Brain pericyte (primary cell): Measurements from ENCODE around the gene TNFSF9.
"Not testable (repeated sequence)": the region's sequence is repeated elsewhere in the genome, so short reads cannot be mapped to it uniquely, and the experiment has no call there.

Source experiments
- DNase-seq: peaks from one replicate; pipeline ENCODE4 v3.0.0-alpha.2; 2012; ENCODE audit warnings: low read depth, low spot score

The TNFSF9 gene

DNA sequence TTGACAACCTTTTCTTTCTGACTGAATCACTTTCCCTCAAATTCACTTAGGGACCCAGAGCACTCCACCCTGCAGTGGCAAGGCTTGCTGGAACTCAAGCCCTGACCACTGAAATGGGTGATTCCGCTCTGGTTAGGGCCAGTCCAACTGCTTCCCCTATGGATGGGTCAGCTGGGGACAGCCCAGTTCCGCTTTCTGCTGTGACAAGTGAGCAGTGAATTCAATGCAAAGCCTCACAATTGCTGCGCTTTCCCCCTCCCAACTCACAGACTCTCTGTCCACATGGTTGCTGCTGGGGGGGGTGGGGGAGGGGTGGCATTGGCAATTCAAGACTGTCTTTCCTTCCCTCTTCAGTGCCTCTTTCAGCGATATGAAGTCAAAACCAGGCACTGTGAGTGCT is 41.4 kb downstream of the TNFSF9 start:
- DNase-seq: no peak

DNA sequence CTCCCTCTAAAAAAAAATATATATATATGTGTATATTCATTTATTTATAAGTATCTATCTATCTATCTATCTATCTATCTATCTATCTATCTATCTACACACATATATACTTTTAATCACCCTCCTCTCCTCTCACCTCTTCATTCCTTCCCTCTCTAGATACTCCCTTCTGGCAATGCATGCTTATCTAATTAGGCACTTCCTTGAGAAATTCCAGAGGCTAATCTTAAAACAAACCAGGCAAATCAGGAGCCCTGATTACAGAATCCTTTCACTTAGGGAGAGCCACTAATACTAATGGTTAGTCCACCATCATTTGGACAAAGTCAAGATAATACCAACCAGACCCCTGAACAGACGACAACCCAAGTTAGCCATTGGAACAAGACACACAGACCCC is 42.5 kb downstream of the TNFSF9 start:
- DNase-seq: no peak

DNA sequence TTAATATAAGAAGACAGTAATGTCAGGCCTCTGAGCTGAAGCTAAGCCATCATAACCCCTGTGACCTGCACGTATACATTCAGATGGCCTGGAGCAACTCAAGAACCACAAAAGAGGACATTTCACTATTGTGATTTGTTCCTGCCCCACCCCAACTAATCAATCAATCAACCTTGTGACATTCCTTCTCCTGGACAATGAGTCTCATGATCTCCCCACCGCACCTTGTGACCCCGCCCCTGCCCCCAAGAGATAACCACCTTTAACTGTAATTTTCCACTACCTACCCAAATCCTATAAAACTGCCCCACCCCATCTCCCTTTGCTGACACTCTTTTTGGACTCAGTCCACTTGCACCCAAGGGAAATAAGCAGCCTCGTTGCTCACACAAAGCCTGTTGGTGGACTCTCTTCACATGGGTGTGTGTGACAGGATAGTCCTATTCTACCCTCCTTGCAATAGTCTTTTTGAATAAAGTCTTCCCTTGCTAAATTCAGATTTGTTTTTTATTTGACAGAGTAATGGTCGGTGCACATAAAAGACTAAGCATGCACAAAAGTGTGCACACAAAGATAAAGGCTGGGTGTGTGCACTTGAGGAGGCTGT is 46.1 kb downstream of the TNFSF9 start:
- DNase-seq: no peak

DNA sequence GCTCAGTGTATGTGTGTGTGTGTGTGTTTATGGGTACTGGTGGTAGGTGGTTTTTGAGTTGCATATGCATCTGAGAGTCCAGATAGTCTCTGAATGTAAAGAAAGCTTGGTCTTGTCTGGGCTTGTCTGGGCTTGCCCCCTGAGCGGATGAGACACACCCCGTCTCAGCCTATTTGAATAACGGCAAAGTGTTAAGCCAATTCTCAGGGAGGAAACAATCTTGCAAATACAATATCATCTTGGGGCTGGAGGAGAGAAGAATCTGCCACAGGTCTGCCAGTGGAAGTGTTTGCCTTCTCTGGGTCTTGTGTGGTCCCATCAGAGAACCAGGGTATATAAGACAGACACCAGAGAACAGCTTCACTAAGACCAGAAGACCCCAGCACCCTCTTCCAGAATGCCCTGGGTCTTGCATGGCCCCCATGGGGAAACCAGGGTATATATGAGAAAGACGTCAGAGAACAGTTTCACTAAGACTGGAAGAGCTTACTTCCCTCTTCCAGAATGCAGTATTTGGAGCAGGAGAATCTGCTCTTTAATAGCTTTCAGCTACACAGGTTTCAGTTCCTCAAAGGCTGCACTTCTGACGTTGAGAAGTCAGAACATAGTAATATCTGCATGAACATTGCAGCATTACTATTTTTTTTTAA is 46.8 kb downstream of the TNFSF9 start:
- DNase-seq: no peak

DNA sequence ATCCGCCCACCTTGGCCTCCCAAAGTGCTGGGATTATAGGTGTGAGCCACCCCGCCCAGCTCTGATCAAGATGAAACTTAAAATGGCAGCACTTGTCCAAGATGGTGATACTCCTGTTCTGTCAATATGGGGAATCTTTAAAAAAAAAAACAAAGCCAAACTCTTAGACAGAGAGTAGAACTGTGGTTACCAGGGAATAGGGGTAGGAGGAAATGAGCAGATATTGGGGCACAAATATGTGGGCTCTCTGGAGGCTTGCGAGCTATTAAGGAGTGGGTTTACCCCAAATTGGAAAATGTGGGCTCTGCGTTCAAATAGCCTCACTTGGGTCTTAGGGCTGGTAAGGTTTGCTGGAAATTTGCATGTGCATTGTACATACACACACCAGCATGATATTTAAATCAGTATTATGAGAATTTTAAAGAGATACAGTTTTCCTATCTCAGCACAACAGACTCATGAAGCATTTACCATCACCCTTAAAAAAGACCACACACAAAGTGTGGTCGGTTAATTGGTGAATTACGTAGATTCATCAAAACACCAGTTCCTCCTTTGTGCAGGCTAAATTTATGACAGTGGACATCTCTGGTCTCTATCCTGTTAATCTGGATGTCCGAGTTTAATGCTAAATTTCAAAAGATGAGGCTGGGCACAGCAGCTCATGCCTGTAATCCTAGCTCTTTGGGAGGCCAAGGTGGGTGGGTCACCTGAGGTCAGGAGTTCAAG is 48.8 kb downstream of the TNFSF9 start:
- DNase-seq: no peak

DNA sequence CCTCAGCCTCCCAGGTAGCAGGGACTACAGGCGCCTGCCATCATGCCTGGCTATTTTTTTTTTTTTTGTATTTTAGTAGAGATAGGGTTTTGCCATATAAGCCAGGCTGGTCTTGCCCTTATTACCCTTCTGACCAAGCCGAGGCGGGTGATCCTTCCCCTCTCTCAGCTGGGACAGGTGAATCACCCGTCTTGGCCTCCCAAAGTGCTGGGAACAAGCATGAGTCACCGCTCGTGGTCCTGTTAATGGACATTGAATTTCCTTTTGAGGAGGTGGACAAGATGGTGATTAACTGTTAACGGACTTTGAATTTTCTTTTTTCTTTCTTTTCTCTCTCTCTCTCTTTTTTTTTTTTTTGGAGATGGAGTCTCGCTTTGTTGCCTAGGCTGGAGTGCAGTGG is 49.5 kb downstream of the TNFSF9 start:
- DNase-seq: no peak

DNA sequence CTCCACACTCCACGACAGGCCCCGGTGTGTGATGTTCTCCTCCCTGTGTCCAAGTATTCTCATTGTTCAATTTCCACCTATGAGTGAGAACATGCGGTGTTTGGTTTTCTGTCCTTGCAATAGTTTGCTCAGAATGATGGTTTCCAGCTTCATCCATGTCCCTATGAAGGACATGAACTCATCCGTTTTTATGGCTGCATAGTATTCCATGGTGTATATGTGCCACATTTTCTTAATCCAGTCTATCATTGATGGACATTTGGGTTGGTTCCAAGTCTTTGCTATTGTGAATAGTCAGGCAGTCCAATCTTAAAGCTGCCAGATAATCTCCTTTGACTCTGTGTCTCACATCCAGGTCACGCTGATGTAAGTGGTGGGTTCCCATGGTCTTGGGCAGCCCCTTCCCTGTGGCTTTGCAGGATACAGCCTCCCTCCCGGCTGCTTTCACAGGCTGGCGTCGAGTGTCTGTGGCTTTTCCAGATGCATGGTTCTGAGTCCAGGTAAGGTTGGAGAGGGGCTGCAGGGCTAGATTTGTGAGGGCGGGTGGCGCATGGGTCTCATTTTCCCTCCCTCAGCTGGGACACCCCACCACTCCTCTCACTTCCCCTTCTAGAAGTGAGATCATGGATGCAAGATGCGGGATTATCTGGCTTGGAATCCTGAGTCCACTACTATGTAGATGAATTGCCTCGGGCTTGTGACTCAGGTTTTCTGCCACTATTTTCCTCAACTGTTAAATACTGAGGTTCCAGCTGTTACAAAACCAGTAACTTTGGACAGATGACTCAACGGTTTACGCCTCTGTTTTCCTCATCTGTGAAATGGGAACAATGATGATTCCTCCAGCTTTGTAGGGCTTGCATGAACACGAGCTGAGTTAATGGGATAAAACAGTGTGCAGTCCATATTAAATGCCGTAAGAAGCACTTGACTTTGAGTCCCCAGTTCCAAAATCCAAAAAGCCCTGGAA is 52.0 kb downstream of the TNFSF9 start:
- not testable (repeated sequence) for DNase-seq
